Neuronal stem cell (in vitro differentiated cells): ENCODE measurements around the gene TXK.

Source experiments
- DNase-seq: peaks from one replicate; pipeline ENCODE4 v3.0.0-alpha.2; 2013; ENCODE audit warnings: low spot score
- H2AFZ ChIP-seq: one replicate; pipeline ENCODE4 v1.6.1; 2013; ENCODE audit warnings: mild to moderate bottlenecking, low read length, inconsistent platforms
- H2AK5ac ChIP-seq: 2 replicates; pipeline ENCODE4 v1.6.1; 2013; ENCODE audit warnings: low read depth, mild to moderate bottlenecking, inconsistent platforms, low read length, moderate library complexity, mixed read lengths
- H2BK120ac ChIP-seq: 2 replicates; pipeline ENCODE4 v1.6.1; 2013; ENCODE audit warnings: low read depth, mild to moderate bottlenecking, inconsistent platforms, low read length, moderate library complexity, mixed read lengths
- H2BK12ac ChIP-seq: one replicate; pipeline ENCODE4 v1.6.1; 2013; ENCODE audit warnings: low read length, inconsistent platforms
- H2BK15ac ChIP-seq: 2 replicates; pipeline ENCODE4 v1.6.1; 2013; ENCODE audit warnings: mild to moderate bottlenecking, low read length, inconsistent platforms, mixed read lengths
- H2BK5ac ChIP-seq: one replicate; pipeline ENCODE4 v1.6.1; 2013; ENCODE audit warnings: inconsistent platforms, mild to moderate bottlenecking, low read length, moderate library complexity
- H3K14ac ChIP-seq: one replicate; pipeline ENCODE4 v1.6.1; 2013; ENCODE audit warnings: low read length, inconsistent platforms
- H3K18ac ChIP-seq: 2 replicates; pipeline ENCODE4 v1.6.1; 2013; ENCODE audit warnings: low read length, inconsistent platforms
- H3K23ac ChIP-seq: 2 replicates; pipeline ENCODE4 v1.6.1; 2013; ENCODE audit warnings: low read depth, mild to moderate bottlenecking, mixed read lengths, low read length, inconsistent platforms; ENCODE audit not compliant: poor library complexity
- H3K27ac ChIP-seq: replicated peaks from 3 replicates; pipeline ENCODE4 v1.5.1; 2013; ENCODE audit warnings: low read length, inconsistent platforms
- H3K27me3 ChIP-seq, 3 experiments: 2 replicates each; pipeline ENCODE4 v1.6.1; 2013; ENCODE audit warnings: low read length in 3 of 3, mild to moderate bottlenecking in 2 of 3, inconsistent platforms in 1 of 3, low read depth in 1 of 3, mixed read lengths in 1 of 3, moderate library complexity in 1 of 3; ENCODE audit not compliant: control insufficient read depth in 3 of 3, insufficient read depth in 3 of 3
- H3K36me3 ChIP-seq, 2 donors: replicated peaks in 1 of 2; 2 replicates each; pipeline ENCODE4 v1.6.1; 2013; ENCODE audit warnings: low read length in 2 of 2; ENCODE audit not compliant: control insufficient read depth in 2 of 2, insufficient read depth in 2 of 2
- H3K4ac ChIP-seq: 2 replicates; pipeline ENCODE4 v1.6.1; 2013; ENCODE audit warnings: inconsistent platforms, mild to moderate bottlenecking, low read length, moderate library complexity
- H3K4me1 ChIP-seq, 2 donors: 1 replicate in 1 of 2; 2 replicates in 1 of 2; pipeline ENCODE4 v1.6.1; 2013; ENCODE audit warnings: low read length in 2 of 2, low read depth in 1 of 2; ENCODE audit not compliant: control insufficient read depth in 2 of 2, insufficient read depth in 1 of 2
- H3K4me2 ChIP-seq: one replicate; pipeline ENCODE4 v1.6.1; 2013; ENCODE audit warnings: mild to moderate bottlenecking, low read length, inconsistent platforms; ENCODE audit not compliant: insufficient read depth, poor library complexity, severe bottlenecking
- H3K4me3 ChIP-seq, 2 donors: 2 replicates each; pipeline ENCODE4 v1.5.1; 2013; ENCODE audit warnings: low read length in 2 of 2, mild to moderate bottlenecking in 2 of 2, inconsistent platforms in 1 of 2, moderate library complexity in 1 of 2
- H3K79me1 ChIP-seq: one replicate; pipeline ENCODE4 v1.6.1; 2013; ENCODE audit warnings: low read depth, mild to moderate bottlenecking, inconsistent platforms, low read length, moderate library complexity
- H3K9ac ChIP-seq: one replicate; pipeline ENCODE4 v1.6.1; 2013; ENCODE audit warnings: mild to moderate bottlenecking, low read depth, low read length, inconsistent platforms; ENCODE audit not compliant: poor library complexity
- H3K9me3 ChIP-seq, 2 donors: replicated peaks in 1 of 2; 2 replicates each; pipeline versions ENCODE3 to v1.6.1; 2013; ENCODE audit warnings: low read length in 2 of 2, mild to moderate bottlenecking in 2 of 2, inconsistent platforms in 1 of 2, low read depth in 1 of 2, mixed read lengths in 1 of 2, moderate library complexity in 1 of 2; ENCODE audit not compliant: control insufficient read depth in 2 of 2, insufficient read depth in 1 of 2
- H4K8ac ChIP-seq: one replicate; pipeline ENCODE4 v1.6.1; 2013; ENCODE audit warnings: low read depth, mild to moderate bottlenecking, inconsistent platforms, low read length, moderate library complexity
- H4K91ac ChIP-seq: one replicate; pipeline ENCODE4 v1.6.1; 2013; ENCODE audit warnings: low read length, low read depth, mild to moderate bottlenecking, inconsistent platforms; ENCODE audit not compliant: poor library complexity
- WGBS, 2 donors: extraction: QIAGEN DNeasy Blood & Tissue Kit; methylation state at CpG; one replicate each; pipeline ENCODE4 v1.1.7; 2013; ENCODE audit warnings: missing lambda C conversion rate in 2 of 2, mixed read lengths in 1 of 2; ENCODE audit not compliant: insufficient read length in 2 of 2, insufficient replicate concordance in 1 of 2; ENCODE audit errors: extremely low coverage in 2 of 2; 5-methylcytosine and 5-hydroxymethylcytosine counted together

Gene TXK

DNA sequence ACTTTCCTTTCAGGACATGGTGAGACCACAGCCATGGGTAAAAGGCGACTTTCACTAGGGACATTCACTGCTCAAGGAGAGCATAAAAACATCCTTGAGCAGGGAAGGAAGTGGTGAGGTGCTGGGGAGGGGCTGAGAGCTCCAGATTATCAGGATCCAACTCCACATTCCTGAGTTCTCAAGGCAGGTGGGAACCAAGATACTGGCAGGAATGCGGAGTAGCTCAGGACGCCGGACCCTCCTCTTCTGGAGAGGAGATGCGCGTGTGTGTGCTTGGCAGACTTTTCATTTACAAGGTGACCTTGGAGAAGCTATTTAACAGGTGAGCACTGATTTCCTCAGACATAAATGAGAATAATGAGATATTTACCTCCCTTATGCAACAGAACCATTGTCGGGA lies 41.3 kb upstream of the TXK start:
- Histone ChIP-seq H2BK5ac (no peak overlapping the region), H3K27me3 (no peaks in the 10 kb centered on the region), H2BK15ac (no peak overlapping the region), H3K9ac (no peak overlapping the region), H4K8ac (no peak overlapping the region), H3K27ac (no peak overlapping the region), H2AK5ac (no peak overlapping the region), H3K4me2 (no peak overlapping the region), H2BK12ac (no peak overlapping the region), H3K9me3 (no peaks in the 10 kb centered on the region), H3K4me1 (peaks cover 0 to 1% of the 10 kb centered on the region in 2 donors), H2BK120ac (no peak overlapping the region), H2AFZ (no peak overlapping the region), H3K23ac (no peak overlapping the region), H3K4ac (no peak overlapping the region), H4K91ac (no peak overlapping the region), H3K18ac (no peak overlapping the region), H3K79me1 (no peaks in the 10 kb centered on the region), H3K4me3 (no peak overlapping the region), H3K36me3 (no peaks in the 10 kb centered on the region), H3K14ac (no peak overlapping the region)
- DNase-seq: no peak
- WGBS, 2 donors: no CpG with 5 or more reads among the region's 7 CpGs

DNA sequence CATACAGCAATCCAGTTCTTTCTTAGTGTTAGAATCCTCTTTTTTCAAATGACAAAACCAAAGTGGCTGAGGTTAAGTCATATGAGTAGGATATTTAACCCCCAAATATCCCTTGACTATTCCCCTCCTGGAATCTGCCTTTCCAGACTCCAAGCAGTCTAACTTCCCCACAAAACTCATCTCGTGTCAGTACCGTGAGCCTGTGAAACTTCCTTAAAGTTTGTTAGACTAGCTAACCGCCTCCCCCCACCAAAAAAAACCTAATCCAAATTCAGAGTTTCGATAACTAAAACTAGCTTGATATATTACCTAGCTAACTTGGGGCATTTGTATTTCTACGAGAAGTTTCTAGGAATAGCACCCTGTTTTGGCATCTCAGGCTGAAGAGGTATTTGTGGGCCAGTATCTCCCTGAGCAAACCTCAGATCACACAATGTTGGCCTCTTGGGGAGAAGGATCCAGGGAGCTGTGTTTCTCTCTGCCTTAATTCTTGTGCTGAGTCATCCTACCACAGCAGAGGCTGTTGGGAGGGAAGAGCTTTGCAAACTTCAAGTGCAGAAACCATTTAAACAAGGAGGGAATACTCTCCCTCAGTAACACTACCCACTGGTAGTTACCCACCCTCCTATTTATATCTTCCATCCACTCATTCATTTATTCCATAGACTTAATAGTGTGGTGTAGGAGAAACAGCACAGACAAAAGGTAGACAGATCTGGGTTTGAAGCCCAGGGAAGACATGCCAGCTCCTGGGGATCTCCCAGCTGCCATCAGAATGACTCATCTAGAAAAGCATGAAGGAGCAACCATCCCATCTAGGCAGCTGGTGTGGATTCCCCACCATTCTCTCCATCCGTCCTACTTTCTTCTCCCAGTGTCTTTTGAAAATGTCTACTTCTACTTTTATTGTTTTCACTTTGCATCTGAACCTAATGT lies 39.3 kb upstream of the TXK start:
- Histone ChIP-seq H2BK15ac (no peak overlapping the region), H3K9me3 (no peaks in the 10 kb centered on the region), H2BK12ac (no peak overlapping the region), H3K27me3 (no peaks in the 10 kb centered on the region), H2AK5ac (no peak overlapping the region), H3K14ac (no peak overlapping the region), H3K4ac (no peak overlapping the region), H3K4me2 (no peak overlapping the region), H3K27ac (no peak overlapping the region), H4K91ac (no peak overlapping the region), H3K23ac (no peak overlapping the region), H3K4me1 (peaks cover 0 to 1% of the 10 kb centered on the region in 2 donors), H3K18ac (no peak overlapping the region), H3K79me1 (no peaks in the 10 kb centered on the region), H2BK120ac (no peak overlapping the region), H3K4me3 (no peak overlapping the region), H3K36me3 (no peaks in the 10 kb centered on the region), H3K9ac (no peak overlapping the region), H4K8ac (no peak overlapping the region), H2BK5ac (no peak overlapping the region), H2AFZ (peak overlapping the region; percentile 56)
- no peak for DNase-seq
- no CpG with 5 or more reads among the region's 6 CpGs for WGBS, 2 donors

- Histone ChIP-seq H3K23ac (no peak overlapping the region), H3K18ac (no peak overlapping the region), H2BK120ac (no peak overlapping the region), H2BK5ac (no peak overlapping the region), H3K27me3 (no peaks in the 10 kb centered on the region), H3K4me1 (peaks cover 0 to 1% of the 10 kb centered on the region in 2 donors), H3K14ac (no peak overlapping the region), H4K91ac (no peak overlapping the region), H3K27ac (no peak overlapping the region), H3K36me3 (no peaks in the 10 kb centered on the region), H2AFZ (no peak overlapping the region), H2AK5ac (no peak overlapping the region), H4K8ac (no peak overlapping the region), H3K9ac (no peak overlapping the region), H3K4me3 (no peak overlapping the region), H3K4me2 (no peak overlapping the region), H2BK15ac (no peak overlapping the region), H3K4ac (no peak overlapping the region), H2BK12ac (no peak overlapping the region), H3K9me3 (no peaks in the 10 kb centered on the region), H3K79me1 (no peaks in the 10 kb centered on the region)
- no peak for DNase-seq
- WGBS, 2 donors: no CpG with 5 or more reads among the region's 4 CpGs
Measured at GRCh38 chr4:48172651-48173050, 38.6 kb upstream of the TXK start.

DNA sequence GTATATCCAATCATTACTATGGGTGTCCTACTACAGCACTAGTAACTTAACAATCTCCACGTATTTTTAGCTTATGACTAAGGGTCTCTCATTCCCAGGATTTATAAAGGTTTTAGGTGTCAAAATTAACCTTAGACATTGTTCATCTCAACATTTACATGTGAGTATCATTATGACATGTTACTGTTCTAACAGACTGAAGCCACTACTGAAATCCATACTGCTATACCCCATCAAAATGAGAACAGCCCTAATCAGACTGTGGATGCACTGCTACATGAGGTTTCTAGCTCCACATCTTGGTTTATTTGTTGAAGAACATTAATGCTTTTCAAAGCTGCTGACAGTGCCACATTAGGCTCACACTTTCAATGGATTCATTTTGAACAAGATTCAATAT lies 35.6 kb upstream of the TXK start:
- H2BK120ac ChIP-seq: no peak overlapping the region
- no peak overlapping the region for H3K9ac ChIP-seq
- H4K8ac ChIP-seq: no peak overlapping the region
- no peaks in the 10 kb centered on the region for H3K36me3 ChIP-seq
- no peak overlapping the region for H3K4ac ChIP-seq
- no peaks in the 10 kb centered on the region for H3K27me3 ChIP-seq
- H2BK15ac ChIP-seq: no peak overlapping the region
- no peak overlapping the region for H4K91ac ChIP-seq
- H3K9me3 ChIP-seq: peaks cover 0 to 2% of the 10 kb centered on the region in 2 donors
- no peak overlapping the region for H3K4me2 ChIP-seq
- H3K27ac ChIP-seq: no peak overlapping the region
- no peak overlapping the region for H2BK5ac ChIP-seq
- H3K4me1 ChIP-seq: no peaks in the 10 kb centered on the region
- H3K14ac ChIP-seq: no peak overlapping the region
- H3K18ac ChIP-seq: no peak overlapping the region
- H2BK12ac ChIP-seq: no peak overlapping the region
- DNase-seq: no peak
- WGBS, 2 donors: no CpG with 5 or more reads among the region's 1 CpG
- H3K4me3 ChIP-seq: no peak overlapping the region
- no peak overlapping the region for H3K23ac ChIP-seq
- H3K79me1 ChIP-seq: no peaks in the 10 kb centered on the region
- no peak overlapping the region for H2AK5ac ChIP-seq
- no peak overlapping the region for H2AFZ ChIP-seq
